Osteoblast (primary cell): Measurements from ENCODE around the gene CITED4. TPM values are rescaled to one million over a fixed set of nuclear protein-coding genes. Genes with fewer than 3 reads are reported as not detected.
A peak's percentile ranks its signal among the peaks of the same experiment; 100 is the strongest.

Experiments used
- DNase-seq: peaks from one replicate; pipeline ENCODE4 v3.0.0; 2011; ENCODE audit warnings: low spot score, mixed read lengths; ENCODE audit not compliant: insufficient read length; ENCODE audit errors: missing footprints
- H2AFZ ChIP-seq: 2 replicates; pipeline ENCODE4 v1.6.0; 2011; ENCODE audit warnings: mild to moderate bottlenecking, low read length
- H3K27ac ChIP-seq: 2 replicates; pipeline ENCODE4 v1.5.1; 2011; ENCODE audit warnings: mild to moderate bottlenecking, low read depth, low read length, moderate library complexity
- H3K27me3 ChIP-seq: 2 replicates; pipeline ENCODE4 v1.6.0; 2012; ENCODE audit warnings: mild to moderate bottlenecking, control low read depth, inconsistent platforms, low read length, moderate library complexity; ENCODE audit not compliant: insufficient read depth
- H3K36me3 ChIP-seq: 2 replicates; pipeline ENCODE4 v1.5.1; 2011; ENCODE audit warnings: mild to moderate bottlenecking, low read length, control low read depth, moderate library complexity; ENCODE audit not compliant: insufficient read depth
- H3K4me1 ChIP-seq: 2 replicates; pipeline ENCODE4 v1.5.1; 2011; ENCODE audit warnings: mild to moderate bottlenecking, low read length, control low read depth, moderate library complexity; ENCODE audit not compliant: insufficient read depth
- H3K4me2 ChIP-seq: 2 replicates; pipeline ENCODE4 v1.6.0; 2011; ENCODE audit warnings: mild to moderate bottlenecking, low read length; ENCODE audit not compliant: insufficient read depth
- H3K4me3 ChIP-seq: fragments of 200-600 bp; sonication (generic); 3 replicates; pipeline ENCODE4 v1.5.1; 2012; ENCODE audit warnings: mild to moderate bottlenecking, low read length, inconsistent platforms; ENCODE audit not compliant: insufficient read depth
- H3K79me2 ChIP-seq: 2 replicates; pipeline ENCODE4 v1.6.0; 2012; ENCODE audit warnings: mild to moderate bottlenecking, low read length, control low read depth, inconsistent platforms; ENCODE audit not compliant: insufficient read depth
- H3K9me3 ChIP-seq: 2 replicates; pipeline ENCODE4 v1.5.1; 2011; ENCODE audit warnings: low read depth, low read length, control low read depth
- H4K20me1 ChIP-seq: 2 replicates; pipeline ENCODE4 v1.6.0; 2012; ENCODE audit warnings: mild to moderate bottlenecking, low read length, control low read depth; ENCODE audit not compliant: insufficient read depth
- total RNA-seq: library from RNA; depleted of rRNA; stranded (reverse); fragments of >200 nt; gene quantifications from 2 replicates; pipeline ENCODE4 v1.2.3, GENCODE V29; 2012
- TF ChIP-seq, protein P1 (sequence below): IDR thresholded peaks from 2 replicates; pipeline ENCODE4 v1.5.1; 2011; ENCODE audit warnings: mild to moderate bottlenecking, low read depth, low read length, moderate library complexity; ENCODE audit errors: extremely low read depth

Gene CITED4
- total RNA-seq, 1 donor, result 3.3 TPM

DNA sequence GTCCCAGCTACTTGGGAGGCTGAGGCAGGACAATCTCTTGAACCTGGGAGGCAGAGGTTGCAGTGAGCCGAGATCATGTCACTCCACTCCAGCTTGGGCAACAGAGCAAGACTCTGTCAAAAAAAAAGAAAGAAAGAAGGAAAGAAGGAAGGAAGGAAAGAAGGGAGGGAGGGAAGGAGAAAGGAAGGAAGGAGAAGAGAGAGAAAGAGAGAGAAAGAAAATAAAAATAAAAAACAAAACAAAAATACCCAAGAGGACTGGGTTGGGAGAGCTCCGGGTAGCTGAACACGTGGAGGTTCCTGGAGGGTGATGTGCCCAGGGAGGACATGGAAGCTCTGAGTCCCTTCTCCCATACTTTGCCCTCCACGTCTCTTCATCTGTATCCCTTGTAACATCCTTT is 45.7 kb upstream of the CITED4 start:
- Histone ChIP-seq H3K4me3 (no peak overlapping the region), H3K27ac (no peak overlapping the region), H3K79me2 (no peaks in the 10 kb centered on the region), H3K36me3 (no peaks in the 10 kb centered on the region), H3K27me3 (no peaks in the 10 kb centered on the region), H3K4me1 (no peaks in the 10 kb centered on the region), H2AFZ (no peak overlapping the region), H4K20me1 (no peaks in the 10 kb centered on the region), H3K4me2 (no peak overlapping the region), H3K9me3 (no peaks in the 10 kb centered on the region)
- TF ChIP-seq, protein P1, sequence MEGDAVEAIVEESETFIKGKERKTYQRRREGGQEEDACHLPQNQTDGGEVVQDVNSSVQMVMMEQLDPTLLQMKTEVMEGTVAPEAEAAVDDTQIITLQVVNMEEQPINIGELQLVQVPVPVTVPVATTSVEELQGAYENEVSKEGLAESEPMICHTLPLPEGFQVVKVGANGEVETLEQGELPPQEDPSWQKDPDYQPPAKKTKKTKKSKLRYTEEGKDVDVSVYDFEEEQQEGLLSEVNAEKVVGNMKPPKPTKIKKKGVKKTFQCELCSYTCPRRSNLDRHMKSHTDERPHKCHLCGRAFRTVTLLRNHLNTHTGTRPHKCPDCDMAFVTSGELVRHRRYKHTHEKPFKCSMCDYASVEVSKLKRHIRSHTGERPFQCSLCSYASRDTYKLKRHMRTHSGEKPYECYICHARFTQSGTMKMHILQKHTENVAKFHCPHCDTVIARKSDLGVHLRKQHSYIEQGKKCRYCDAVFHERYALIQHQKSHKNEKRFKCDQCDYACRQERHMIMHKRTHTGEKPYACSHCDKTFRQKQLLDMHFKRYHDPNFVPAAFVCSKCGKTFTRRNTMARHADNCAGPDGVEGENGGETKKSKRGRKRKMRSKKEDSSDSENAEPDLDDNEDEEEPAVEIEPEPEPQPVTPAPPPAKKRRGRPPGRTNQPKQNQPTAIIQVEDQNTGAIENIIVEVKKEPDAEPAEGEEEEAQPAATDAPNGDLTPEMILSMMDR, result no peak
- no peak for DNase-seq

DNA sequence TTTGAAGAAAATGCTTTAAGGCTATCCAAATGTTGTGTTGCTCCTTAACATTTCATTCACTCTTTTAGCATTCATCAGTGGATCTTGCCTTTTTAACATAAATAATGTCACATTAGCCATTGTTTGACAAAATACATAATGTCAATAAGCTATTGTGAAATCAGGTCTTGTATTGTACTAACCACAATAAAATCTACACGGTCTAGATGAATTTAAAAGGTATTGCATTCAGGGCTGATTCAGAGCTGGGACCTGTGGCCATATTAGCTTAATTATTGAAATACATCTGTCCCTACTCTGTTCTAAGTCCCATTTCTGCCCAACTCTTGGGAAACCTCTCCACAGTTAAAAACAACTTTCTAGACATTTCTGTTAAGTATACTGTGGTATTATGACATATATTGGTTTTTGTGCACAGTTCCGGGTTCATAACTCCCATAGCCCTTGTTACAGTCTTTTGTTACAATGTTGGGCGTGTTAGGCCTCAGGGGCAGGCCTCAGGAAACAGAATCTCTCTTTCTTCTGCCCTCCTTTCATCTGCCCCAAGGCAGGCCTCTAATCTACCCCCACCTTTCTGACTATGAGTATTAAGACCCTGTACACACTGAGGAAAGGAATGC is 44.7 kb upstream of the CITED4 start:
- no peaks in the 10 kb centered on the region for H4K20me1 ChIP-seq
- no peak for DNase-seq
- H2AFZ ChIP-seq, result no peak overlapping the region
- H3K9me3 ChIP-seq, result no peaks in the 10 kb centered on the region
- H3K27me3 ChIP-seq, result no peaks in the 10 kb centered on the region
- no peak overlapping the region for H3K27ac ChIP-seq
- no peaks in the 10 kb centered on the region for H3K79me2 ChIP-seq
- no peak overlapping the region for H3K4me3 ChIP-seq
- TF ChIP-seq, protein P1, result no peak
- H3K4me1 ChIP-seq, result peaks cover 10% of the 10 kb centered on the region
- no peak overlapping the region for H3K4me2 ChIP-seq
- H3K36me3 ChIP-seq, result no peaks in the 10 kb centered on the region

DNA sequence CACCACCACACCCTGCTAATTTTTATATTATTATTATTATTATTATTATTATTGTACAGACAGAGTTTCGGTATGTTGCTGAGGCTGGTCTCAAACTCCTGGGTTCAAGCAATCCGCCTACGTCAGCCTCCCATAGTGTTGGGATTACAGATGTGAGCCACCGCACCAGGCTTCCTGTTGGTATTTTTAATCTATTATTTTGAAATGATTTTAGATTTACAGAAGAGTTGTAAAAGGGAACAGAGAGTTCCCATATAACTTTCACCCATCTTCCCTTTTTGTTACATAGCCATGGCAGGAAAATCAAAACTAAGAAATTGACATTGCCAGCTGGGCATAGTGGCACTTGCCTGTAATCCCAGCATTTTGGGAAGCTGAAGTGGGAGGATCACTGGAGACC is 42.9 kb upstream of the CITED4 start:
- Histone ChIP-seq H3K27me3 (no peaks in the 10 kb centered on the region), H3K4me3 (no peak overlapping the region), H3K79me2 (no peaks in the 10 kb centered on the region), H3K36me3 (no peaks in the 10 kb centered on the region), H3K4me2 (no peak overlapping the region), H3K9me3 (no peaks in the 10 kb centered on the region), H2AFZ (no peak overlapping the region), H4K20me1 (no peaks in the 10 kb centered on the region), H3K4me1 (peaks cover 13% of the 10 kb centered on the region), H3K27ac (no peak overlapping the region)
- TF ChIP-seq, protein P1, result no peak
- DNase-seq, result no peak

DNA sequence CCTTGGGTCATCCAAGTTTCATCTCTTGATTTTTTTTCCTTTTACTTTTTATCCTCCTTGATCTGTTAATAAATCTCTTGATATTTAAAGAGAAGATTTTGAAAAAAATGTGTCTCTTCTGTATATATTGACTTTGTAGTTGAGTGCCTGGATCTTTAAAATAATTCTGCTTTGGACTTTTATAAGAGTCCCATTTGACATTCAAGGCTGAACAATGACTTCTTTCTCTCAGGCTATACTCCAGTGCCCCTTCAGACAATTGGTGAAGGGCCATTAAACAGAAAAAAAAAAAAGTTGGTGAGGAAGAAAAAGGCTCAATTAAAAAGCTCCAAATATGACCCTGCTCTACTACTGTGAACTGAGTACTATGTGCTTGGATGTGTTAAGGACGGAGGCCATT is 40.9 kb upstream of the CITED4 start:
- no peaks in the 10 kb centered on the region for H3K79me2 ChIP-seq
- H3K4me2 ChIP-seq, result no peak overlapping the region
- H3K4me3 ChIP-seq, result no peak overlapping the region
- no peaks in the 10 kb centered on the region for H3K36me3 ChIP-seq
- no peaks in the 10 kb centered on the region for H3K9me3 ChIP-seq
- H3K27me3 ChIP-seq, result no peaks in the 10 kb centered on the region
- H2AFZ ChIP-seq, result no peak overlapping the region
- TF ChIP-seq, protein P1, result no peak
- H4K20me1 ChIP-seq, result no peaks in the 10 kb centered on the region
- DNase-seq, result peak; percentile 73
- no peak overlapping the region for H3K27ac ChIP-seq
- peaks cover 23% of the 10 kb centered on the region for H3K4me1 ChIP-seq
